GM19025 (cell line): ENCODE results near the gene TRIM56.
"Not testable (repeated sequence)": the region's sequence is repeated elsewhere in the genome, so short reads cannot be mapped to it uniquely, and the experiment has no call there.

ENCODE experiments used
- ATAC-seq: cut with Tn5 transposase; IDR thresholded peaks from one replicate; pipeline ENCODE4 v1.9.1; 2021; ENCODE audit warnings: mild to moderate bottlenecking, low read depth, moderate library complexity; ENCODE audit not compliant: unreplicated experiment

TRIM56 gene

DNA sequence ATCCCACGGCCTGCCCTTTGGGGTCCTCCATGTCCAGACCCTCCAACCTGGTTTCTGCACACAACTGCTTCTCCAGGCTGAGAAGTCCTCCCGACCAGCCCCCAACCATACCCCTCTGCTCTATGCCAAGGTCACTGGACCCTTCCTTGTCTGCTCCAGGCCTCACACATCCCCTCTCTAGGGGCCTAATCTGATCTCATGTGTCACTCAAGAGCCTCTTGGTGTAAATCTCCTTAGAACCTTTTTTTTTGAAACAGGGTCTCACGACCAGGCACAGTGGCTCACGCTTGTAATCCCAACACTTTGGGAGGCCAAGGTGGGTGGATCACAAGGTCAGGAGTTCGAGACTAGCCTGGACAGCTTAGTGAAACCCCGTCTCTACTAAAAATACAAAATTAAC, 24.1 kb downstream of the TRIM56 start:
- no peak for ATAC-seq

- ATAC-seq, result no peak
Observed at GRCh38 chr7:101111261-101111660, 26.0 kb downstream of the TRIM56 start.

DNA sequence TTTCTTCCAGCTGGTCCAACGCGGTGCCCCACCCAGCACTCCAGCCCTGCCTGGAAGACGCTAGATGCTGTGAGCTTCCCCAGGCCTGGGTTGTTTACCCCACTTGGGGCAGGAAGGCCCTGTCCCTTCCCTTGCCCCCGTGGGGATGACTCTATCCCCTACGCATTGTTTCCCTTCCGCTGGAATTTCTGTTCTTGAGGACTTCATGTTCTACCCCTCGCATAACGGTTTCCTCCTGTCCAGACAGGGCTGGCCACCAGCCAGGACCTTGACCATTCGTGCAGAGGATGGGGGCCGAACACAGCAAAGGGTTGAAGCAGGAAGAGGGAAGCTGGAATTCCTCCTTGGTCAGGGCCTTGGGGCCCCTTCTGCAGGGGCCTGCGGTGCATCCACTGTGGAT, 27.0 kb downstream of the TRIM56 start:
- ATAC-seq, result no peak

DNA sequence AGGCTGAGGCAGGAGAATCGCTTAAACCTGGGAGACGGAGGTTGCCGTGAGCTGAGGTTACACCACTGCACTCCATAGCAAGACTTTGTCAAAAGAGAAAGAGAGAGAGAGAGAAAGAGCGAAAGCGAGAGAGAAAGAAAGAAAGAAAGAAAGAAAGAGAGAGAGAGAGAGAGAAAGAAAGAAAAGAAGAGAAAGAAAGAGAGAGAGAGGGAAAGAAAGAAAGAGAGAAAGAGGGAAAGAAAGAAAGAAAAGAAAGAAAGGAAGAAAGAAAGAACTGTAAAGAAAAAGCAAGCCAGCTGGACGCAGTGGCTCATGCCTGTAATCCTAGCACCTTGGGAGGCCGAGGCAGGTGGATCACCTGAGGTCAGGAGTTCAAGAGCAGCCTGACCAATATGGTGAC, 27.9 kb downstream of the TRIM56 start:
- not testable (repeated sequence) for ATAC-seq

DNA sequence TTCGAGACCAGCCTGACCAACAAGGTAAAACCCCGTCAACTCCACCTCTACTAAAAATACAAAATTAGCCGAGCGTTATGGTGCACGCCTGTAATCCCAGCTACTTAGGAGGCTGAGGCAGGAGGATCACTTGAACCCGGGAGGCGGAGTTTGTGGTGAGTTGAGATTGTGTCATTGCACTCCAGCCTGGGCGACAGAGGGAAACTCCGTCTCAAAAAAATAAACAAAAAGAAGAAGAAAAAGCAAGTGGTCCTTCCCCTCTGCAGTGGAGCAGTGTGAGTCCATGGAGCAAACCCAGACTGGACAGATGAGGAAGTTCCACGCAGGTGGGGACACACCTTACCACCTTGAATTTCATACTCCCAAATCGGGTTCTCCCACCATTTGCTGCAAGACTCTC, 28.6 kb downstream of the TRIM56 start:
- ATAC-seq, result no peak

DNA sequence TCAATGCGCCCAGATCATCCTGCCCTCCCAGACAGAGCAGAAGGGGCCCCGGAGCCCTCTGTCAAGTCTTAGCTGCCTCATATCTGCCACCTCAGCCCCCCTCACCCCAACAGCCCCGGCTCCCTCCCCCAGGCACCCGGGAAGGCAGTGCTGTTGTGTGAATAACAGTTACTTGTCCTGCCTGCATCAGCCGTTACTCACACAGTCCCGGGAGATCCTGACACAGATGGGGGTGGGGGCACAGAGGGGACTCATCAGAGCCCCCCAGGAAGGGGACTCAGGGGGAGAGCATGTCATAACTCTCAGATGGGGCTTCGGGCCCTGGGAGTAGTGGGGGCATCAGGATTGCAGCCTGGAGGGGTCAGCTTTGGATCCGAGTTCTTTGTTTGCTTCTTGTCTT, 29.2 kb downstream of the TRIM56 start:
- no peak for ATAC-seq

- ATAC-seq, result no peak
Observed at GRCh38 chr7:101115215-101115614, 29.9 kb downstream of the TRIM56 start.

GRCh38 chr7:101116898-101117297, 31.6 kb downstream of the TRIM56 start:
- no peak for ATAC-seq

- ATAC-seq, result no peak
Observed at GRCh38 chr7:101118856-101119255, 33.6 kb downstream of the TRIM56 start.

DNA sequence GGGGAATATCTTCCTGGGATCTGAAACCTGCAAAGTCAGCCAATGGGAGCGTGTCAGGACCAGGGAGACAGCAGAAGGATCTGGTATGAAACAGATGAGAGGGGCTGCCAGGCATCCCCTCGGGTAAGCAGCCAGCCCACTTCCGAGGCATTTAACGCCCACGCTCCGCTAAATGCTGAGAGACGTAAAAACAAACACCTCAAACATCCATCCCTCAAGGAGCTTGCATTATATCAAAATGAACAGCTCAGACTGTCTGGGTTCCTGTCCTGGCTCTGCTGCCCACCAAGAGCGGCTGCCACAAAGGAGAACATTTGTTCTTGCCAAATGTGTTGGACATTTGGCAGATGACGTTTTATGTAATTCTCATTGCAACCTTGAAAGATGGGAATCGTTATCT, 34.6 kb downstream of the TRIM56 start:
- ATAC-seq, result no peak

GRCh38 chr7:101120315-101120714, 35.0 kb downstream of the TRIM56 start:
- no peak for ATAC-seq

DNA sequence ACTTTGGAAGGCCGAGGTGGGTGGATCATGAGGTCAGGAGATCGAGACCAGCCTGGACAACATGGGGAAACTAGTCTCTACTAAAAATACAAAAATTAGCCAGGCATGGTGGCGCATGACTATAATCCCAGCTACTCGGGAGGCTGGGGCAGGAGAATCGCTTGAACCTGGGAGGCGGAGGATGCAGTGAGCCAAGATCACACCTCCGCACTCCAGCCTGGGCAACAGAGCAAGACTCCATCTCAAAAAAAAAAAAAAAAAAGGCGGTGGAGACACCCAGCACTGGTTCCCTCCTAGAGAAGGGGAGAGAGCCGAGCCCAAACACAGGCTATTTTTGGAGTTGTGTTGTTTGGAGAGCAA, 36.3 kb downstream of the TRIM56 start:
- not testable (repeated sequence) for ATAC-seq

DNA sequence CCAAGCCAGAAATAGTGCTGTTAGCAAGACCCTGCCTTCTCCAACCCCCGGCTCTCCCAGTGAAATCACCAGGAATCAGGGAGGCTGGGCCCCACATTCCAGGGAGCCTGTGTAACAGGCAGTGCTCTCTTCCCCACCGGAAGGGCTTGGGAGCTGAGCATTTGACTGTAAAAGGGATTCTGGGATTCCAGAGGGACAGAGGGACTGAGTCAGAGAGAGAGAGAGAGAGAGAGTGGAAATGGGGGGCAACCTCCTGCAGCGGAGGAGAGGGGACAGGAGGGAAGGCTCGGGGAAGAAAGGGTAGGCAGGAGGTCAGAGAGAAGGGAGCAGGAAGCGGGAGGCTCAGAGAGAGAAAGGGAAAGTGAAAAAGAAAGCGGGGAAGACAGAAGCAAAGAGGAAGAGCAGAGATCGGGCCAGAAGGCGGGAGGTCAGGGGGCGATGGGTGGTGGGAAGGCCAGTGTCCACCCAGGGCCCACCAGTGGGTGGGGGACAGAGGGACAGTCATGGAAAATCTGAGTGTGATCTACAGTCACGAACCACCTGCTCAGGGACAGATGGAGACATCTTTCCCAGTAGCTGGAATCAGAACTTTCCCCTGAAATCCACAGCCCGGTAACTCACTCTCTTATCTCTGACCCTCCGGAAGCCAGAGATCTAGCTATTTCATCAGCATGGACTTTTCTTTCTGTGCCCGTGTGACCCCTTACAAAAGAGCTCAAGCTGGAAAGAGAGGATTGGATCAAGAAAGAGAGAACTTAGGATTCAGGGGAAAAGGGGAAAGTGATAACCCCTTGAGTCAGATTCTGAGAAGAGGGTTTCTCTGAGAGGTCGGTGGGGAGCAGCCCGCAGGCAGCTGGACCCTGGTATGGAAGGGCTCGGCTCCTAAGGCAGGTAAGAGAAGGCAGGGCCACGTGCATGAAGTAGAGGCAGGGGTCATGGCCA, 37.0 kb downstream of the TRIM56 start:
- ATAC-seq, result no peak

GRCh38 chr7:101122933-101123702, 37.8 kb downstream of the TRIM56 start:
- ATAC-seq, result no peak

- no peak for ATAC-seq
Observed at GRCh38 chr7:101123703-101124068, 38.4 kb downstream of the TRIM56 start.

GRCh38 chr7:101124376-101125056, 39.2 kb downstream of the TRIM56 start:
- no peak for ATAC-seq

DNA sequence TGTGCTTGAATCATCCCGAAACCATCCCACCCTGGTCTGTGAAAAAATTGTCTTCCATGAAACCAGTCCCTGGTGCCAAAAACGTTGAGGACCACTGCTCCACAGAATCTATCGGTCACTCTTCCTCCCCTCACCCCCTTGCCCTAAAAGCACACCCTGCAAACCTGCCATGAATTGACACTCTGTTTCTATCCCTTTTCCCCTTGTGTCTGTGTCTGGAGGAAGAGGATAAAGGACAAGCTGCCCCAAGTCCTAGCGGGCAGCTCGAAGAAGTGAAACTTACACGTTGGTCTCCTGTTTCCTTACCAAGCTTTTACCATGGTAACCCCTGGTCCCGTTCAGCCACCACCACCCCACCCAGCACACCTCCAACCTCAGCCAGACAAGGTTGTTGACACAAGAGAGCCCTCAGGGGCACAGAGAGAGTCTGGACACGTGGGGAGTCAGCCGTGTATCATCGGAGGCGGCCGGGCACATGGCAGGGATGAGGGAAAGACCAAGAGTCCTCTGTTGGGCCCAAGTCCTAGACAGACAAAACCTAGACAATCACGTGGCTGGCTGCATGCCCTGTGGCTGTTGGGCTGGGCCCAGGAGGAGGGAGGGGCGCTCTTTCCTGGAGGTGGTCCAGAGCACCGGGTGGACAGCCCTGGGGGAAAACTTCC, 40.8 kb downstream of the TRIM56 start:
- ATAC-seq, result peak; percentile 76

GRCh38 chr7:101126651-101127459, 41.6 kb downstream of the TRIM56 start, which contains the start of gene SERPINE1:
Gene SERPINE1, plus strand, starts transcription at chr7:101127104. Its CDS starts 1,290 bp downstream, at chr7:101128394.
- ATAC-seq, result peak; percentile 25

GRCh38 chr7:101127460-101128039, 42.3 kb downstream of the TRIM56 start:
- ATAC-seq, result no peak
